GM21423 (cell line): ENCODE data around the gene SHROOM2.

Source experiments
- ATAC-seq: cut with Tn5 transposase; IDR thresholded peaks from one replicate; pipeline ENCODE4 v1.9.1; 2021; ENCODE audit warnings: mild to moderate bottlenecking, moderate library complexity; ENCODE audit not compliant: unreplicated experiment

The SHROOM2 gene

DNA sequence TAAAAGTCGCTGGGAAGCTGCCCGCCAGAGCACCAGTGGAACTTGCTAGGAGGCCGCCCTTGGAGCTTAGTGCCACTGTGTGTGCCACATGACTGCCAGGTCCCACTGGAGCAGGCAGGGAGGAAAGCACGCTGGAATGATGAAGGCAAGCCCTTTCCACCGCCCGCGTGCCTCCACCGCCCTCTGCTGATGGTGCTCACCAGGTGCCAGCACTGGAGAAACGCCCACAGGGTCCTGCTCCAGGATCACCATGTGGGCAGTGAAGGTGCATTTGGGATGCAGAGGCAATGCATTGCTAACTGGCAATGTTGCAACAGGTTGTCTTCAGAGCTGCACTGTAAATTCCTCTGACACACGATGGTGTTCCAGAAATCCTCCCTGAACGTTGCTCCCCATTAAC, 76.3 kb downstream of the SHROOM2 start:
- no peak for ATAC-seq

GRCh38 chrX:9862953-9863352, 76.7 kb downstream of the SHROOM2 start:
- ATAC-seq, result no peak

DNA sequence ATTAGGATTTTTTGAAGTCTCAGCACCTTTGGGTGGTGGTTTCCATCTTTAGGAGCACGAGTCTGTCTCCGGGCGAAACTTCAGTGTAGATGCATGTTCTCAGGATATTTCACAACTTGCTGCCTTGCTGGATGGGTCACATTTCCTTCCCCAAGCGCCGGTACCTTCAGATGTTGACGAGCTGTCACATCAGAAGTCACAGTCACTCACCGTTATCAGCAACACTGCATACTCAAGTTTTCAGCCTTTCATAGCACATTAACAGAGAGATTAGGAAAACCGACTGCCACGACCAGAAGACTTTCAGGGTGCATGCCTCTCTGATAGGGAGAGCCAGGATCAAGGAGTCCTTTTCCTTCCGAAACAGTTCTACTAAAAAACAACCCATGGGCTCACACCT, 77.8 kb downstream of the SHROOM2 start:
- no peak for ATAC-seq

- ATAC-seq, result no peak
These were observed 79.7 kb downstream of the SHROOM2 start for GRCh38 chrX:9865804-9866472.

DNA sequence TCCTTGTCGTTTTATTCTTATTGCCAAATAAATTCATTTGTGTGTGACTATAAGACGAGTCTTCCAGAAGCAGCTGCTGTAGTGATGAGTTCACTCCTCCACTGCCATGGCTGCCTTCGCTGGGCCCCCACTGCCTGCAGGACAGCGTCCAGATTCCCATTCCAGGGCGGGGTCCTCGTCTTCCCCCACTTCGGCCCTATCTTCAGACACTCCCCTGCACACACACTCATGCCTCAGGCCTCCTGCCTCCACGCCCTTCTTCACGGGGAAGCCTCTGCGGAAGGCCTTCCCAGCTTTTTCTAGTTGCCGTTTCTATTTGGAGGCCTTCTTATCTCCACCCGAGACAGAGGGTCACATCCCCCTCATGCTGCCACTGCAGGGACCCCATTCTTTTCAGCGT, 80.4 kb downstream of the SHROOM2 start:
- no peak for ATAC-seq

- ATAC-seq, result no peak
These were observed 81.0 kb downstream of the SHROOM2 start for GRCh38 chrX:9867226-9867625.

DNA sequence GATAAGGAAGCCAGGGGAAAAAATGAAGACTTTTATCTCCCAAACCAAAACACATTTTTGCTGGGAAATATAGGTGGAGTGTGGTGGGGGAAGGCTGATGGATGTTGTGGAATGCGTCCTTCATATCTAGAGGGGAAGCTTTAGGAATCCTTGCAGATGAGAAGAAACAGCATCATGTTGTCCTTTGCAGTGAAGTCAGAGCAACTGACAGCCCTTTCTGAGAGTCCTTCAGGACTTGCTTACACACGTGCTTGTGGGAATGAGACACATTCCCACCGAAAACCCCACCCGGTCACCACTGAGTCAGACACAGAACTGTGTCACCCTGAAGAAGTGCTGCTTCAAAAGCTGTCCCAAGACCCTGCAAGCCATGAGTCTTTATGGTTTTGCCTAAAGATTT, 81.5 kb downstream of the SHROOM2 start:
- no peak for ATAC-seq

- no peak for ATAC-seq
These were observed 85.6 kb downstream of the SHROOM2 start for GRCh38 chrX:9871701-9872268.

- ATAC-seq, result no peak
These were observed 87.1 kb downstream of the SHROOM2 start for GRCh38 chrX:9873360-9873759.

DNA sequence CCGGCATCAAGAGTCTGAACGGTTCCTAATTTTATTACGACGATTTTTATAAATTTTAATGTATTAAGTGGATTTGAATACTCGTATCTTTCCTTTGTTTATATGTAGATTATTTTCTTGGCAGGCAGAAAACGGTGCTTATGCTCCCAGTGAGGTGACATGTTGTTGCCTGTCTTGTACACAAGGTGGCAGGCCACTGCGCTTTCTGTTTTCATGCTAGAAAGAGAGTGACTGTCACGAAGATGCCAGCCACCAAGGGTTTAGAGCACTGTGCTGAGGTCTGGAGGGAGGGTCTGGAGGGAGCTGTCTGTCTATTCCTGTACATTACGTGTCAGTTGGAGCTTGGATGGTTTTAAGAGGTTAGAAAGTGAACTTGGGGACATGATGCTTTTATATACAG, 87.7 kb downstream of the SHROOM2 start:
- ATAC-seq, result no peak

DNA sequence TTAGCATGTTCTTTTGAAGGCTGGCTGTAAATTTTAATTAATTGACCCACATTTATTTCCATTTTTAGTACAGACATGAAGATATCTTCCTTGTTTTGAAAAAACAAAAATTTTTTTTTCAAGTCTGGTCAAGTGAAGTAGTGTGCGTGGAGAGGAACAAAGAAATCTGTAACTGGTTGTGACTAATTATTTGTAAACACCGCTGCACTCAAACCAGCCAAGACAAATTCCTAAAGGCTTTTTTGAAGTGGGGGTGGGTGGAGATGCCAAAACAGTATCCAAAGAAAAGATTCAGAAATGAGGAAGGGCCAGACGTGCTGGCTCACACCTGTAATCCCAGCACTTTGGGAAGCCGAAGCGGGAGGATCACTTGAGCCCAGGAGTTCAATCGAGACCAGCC, 88.3 kb downstream of the SHROOM2 start:
- ATAC-seq, result no peak

DNA sequence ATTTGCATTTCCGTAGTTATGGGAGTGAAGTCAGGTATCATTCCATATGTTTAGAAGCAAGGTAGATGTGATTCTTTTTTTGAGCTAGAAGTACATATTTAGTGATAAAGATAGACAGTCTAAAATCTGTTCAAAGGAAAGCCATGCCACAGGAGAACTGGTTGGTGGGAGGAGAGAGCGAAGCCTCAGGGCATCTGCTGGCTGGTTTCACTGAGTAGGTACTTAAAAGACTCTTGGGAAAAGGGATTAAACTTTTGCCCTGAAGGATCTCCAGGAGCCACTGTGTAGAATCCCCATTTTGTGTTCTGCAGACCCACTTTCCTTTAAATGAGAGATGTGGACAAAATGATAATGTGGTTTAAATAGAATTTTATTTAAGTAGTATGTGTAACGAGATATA, 89.6 kb downstream of the SHROOM2 start:
- no peak for ATAC-seq

- no peak for ATAC-seq
These were observed 90.0 kb downstream of the SHROOM2 start for GRCh38 chrX:9876201-9876600.

GRCh38 chrX:9878146-9878820, 92.1 kb downstream of the SHROOM2 start:
- ATAC-seq, result no peak

DNA sequence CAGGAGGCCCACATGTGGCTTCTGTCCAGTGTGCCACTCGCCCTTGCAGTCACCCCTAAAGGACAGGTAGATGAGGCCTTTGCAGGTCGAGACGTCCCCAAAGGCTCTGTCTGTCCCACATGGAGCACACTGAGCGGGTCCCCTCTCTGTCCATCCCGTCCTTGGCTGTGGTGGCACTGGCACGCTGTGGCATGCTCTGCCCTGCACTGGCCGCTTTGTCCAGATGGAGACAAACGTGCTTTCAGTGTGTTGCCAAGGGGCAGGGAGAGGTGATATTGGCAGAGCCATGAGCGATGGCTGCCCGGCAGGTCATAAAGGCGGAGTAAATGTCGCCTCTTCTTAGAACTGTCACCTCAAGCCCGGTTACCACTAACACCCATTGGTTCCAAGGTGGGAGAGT, 94.0 kb downstream of the SHROOM2 start:
- ATAC-seq, result no peak

DNA sequence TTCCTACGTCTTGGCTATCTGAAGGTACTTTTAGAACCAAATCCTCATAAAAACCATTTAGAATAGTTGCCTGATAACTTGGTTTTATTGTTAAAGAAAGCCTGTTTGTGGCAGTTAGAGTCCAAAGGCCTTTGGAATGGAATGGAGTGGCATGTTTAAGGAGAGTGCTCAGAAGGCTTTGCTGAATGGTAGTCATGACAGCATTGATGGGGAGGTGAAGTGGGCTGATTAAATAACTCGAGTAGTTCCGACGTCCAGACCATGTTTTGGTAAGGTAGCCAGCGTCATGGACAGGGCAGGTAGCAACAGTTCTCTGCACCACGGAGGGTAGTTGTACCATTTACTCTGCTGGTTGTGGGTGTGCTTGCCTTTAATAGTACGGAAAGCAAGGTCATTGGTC, 94.6 kb downstream of the SHROOM2 start:
- no peak for ATAC-seq

DNA sequence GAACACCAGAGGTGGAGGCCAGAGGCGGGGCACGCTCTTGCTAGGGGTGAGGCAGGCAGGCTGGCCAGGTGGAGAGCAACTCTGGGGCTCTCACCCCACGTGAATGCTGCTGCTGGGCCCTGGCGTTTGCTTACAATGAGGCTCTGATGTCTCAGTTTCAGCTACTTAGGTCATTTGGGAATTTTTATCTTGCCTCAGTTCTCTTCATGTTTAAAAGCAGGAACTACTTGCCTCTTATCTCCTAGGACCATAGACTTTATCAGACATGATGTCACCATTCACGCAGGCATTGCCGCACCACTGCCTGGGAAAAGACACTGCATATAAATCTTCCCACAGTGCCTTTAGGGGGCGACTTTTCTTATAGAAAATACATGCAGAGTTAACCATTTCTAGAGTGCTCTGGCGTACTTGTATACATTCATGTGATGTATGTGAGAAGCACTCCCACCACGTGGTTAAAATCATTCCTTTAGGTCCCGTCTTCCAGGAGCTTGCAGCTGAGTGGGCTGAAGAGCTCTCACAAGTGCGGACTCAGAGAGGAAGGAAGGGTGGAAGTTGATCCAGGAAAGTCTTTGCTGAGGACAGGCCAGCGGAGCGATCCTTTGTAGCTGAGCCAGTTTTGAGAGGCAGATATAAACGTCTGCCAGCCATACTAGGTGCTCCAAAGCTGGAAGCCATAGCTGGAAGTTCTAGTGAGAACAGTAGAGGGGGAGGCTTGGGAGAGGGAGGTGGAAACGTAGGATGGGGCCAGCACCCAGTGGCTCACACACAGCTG, 96.6 kb downstream of the SHROOM2 start:
- ATAC-seq, result no peak

DNA sequence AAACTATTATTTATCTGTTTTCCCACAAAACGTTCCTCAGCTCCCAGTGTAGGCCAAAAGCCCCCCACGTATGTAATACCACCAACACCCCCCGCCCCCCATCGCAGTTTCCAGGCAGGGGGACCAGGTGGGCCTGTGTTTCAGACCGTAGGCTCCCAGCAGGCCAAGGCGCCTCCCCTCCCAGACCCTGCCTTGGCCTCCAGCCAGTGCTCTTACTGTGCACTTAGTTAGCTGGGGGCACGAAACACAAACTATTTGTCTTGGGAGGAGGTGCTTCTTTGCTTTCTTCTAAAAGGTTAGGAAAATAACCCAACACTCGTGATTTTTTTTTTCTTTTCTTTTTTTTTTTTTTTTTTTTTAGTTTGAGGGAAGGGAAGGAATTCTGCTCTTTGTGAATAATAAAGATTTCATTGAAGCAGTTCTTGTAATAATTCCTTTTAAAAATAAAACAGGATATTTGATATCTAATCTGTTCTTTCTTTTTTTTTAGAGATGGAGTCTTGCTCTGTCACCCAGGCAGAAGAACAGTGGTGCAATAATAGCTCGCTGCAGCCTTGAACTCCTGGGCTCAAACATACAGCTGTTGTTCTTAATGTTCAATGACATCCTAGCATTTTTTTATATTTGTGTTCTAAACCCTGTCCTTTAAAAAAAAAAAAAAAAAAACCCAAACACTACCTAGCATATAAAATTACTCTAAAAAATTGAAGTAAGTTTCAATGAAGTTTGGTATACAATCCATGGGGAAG, 98.0 kb downstream of the SHROOM2 start:
- no peak for ATAC-seq

GRCh38 chrX:9885150-9885549, 98.9 kb downstream of the SHROOM2 start:
- ATAC-seq, result no peak

DNA sequence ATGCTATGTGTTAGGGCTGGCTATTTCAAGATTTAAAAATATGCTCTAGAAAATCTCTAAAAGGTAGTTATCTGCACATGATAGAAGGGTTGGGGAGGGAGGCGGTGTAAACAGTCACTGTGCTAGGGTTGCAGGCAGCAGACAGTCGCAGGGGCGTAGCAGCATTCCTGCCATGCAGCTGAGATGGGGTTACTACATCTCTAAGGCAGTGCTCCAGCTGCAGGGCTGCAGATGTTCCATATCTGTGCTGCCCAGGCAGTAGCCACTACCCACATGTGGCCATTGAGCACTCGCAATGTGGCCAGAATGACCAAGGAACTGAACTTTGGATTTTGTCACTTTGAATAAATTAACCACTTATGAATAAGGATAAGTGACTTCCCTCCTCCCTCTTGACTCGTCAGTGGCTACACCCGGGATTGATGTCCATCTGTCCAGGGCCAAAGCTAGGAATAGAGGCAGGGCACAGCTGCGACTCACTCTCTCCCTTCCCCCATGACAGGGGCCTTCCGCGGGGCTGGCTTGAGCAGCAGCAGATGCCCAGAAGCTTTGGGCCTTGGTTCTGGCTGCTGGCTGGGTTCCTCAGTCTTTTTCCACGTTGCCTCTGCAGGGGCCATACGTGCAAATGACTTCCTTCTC, 101.5 kb downstream of the SHROOM2 start:
- ATAC-seq, result no peak
